Testis (tissue), 2 donors: ENCODE data around the gene ALOX5.

ENCODE experiments used
- CTCF ChIP-seq, 3 experiments: fragments of 450-650 bp in 2 of 3; fragments of 200-600 bp in 1 of 3; sonication (generic) in 1 of 3; IDR thresholded peaks; one replicate each; pipeline ENCODE4 v1.5.1; 2016 to 2019; ENCODE audit warnings: antibody characterized with exemption in 3 of 3, mild to moderate bottlenecking in 2 of 3, moderate library complexity in 1 of 3
- POLR2A ChIP-seq: fragments of 450-650 bp; IDR thresholded peaks from one replicate; pipeline ENCODE4 v1.6.1; 2017; ENCODE audit warnings: antibody characterized with exemption, mild to moderate bottlenecking, moderate library complexity

DNA sequence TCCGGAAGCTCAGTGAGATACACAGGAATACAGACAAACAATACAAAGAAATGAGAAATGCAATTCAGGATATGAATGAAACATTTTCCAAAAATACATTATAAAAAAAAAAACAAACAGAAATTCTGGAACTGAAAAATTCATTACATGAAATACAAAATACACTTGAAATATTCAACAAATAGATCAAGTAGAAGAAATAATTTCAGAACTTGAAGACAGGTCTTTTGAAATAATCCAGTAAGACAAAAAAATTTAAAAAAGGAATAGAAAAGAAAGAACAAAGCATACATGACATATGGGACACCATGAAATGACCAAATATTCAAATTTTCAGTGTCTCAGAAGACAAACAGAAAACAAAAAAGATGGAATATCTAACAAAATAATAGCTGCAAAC, 102.5 kb downstream of the ALOX5 start:
- TF ChIP-seq POLR2A (no peak), CTCF (IDR thresholded peaks at IDR 0.05) (no peak)
